UCSD-AML1 (cell line): Measurements from ENCODE around the gene PLEKHA6.

Source experiments
- DNase-seq: peaks from one replicate; lab custom pipeline; 2025; ENCODE audit not compliant: unreplicated experiment; lab: John Stamatoyannopoulos, UW

PLEKHA6 gene

DNA sequence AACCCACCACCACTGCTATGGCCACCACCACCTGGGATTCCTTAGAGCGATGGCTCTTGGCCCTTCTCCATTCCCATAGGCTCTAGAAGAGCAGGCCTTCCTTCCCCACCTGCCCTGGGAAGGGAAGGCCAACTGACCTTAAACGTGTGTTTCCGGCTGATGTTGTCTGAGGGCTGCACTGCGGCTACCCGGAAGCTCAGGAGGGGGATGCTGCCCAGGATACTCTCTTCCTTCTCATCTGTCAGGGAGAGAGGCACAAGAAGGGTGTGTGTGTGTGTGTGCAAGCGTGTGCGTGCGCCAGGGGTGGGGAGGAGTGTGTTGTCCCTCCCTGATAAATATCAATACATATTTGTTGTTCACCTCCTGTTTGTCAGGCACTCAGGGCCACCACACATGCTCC is 94.9 kb downstream of the PLEKHA6 start:
- no peak for DNase-seq

DNA sequence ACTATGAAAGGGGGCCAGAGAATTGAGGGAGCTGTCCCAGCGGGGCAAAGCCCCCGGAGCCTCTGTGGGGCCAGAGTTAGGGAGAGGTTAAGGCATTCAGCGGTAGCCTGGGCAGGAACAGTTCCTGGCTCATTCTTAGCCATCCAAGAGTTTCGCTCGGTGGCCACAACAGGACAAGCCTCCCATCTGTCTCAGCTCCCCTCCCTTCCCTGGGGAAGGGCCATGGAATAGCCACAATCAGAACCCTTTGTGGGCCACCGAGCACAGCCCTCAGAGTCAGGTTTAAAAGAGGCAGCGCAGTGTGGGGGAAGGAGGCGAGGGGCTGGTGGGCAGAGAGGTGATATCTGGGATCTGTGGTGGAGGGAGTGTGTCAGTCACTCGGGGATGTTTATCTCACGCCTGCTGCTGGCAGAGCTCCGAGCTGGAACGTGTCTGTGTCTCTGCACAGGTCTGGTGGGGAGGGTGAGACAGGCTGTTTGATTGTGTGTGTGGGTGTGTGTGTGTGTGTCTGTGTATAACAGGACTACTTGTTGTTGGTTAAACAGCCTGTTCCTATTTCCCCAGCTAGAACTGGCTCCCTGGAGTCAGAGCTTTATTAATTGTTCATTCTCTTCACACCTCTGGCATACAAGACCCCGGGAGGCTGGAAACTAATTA is 96.3 kb downstream of the PLEKHA6 start:
- DNase-seq = no peak

DNA sequence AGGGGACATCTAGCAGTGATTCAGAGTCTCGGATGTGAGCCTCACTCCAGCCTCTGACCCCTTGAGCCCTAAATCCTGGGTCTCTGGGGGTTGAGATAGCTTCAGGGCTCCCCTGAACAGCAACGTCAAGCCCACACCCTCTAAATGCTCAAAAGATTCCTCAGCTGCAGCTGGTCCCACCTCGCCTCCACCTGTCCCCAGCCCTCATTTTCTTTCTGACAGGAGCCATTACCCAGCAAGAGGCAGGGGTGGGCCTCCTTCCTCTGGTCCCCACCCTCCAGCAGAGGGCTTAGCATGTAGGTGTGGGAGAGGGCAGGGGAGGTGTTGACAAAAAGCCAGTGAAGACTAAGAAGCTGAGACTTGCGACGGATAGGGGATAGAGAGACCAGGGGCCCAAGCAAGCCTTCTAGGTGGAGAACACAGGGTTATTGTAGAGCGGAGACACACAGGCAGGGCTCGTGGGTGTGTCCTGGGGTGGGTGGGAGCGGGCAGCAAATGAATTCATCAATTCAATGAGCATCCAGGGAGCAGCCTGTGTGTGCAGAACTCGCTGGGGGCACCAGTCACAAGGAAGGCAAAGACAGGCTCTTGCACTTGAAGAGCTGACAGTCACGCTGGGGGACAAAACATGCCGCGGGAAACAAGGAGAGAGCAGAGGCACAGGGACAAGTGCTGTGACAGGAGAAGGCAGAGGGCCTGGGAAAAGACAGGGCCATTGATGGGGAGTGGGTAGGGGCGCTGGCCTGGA is 97.0 kb downstream of the PLEKHA6 start:
- no peak for DNase-seq

DNA sequence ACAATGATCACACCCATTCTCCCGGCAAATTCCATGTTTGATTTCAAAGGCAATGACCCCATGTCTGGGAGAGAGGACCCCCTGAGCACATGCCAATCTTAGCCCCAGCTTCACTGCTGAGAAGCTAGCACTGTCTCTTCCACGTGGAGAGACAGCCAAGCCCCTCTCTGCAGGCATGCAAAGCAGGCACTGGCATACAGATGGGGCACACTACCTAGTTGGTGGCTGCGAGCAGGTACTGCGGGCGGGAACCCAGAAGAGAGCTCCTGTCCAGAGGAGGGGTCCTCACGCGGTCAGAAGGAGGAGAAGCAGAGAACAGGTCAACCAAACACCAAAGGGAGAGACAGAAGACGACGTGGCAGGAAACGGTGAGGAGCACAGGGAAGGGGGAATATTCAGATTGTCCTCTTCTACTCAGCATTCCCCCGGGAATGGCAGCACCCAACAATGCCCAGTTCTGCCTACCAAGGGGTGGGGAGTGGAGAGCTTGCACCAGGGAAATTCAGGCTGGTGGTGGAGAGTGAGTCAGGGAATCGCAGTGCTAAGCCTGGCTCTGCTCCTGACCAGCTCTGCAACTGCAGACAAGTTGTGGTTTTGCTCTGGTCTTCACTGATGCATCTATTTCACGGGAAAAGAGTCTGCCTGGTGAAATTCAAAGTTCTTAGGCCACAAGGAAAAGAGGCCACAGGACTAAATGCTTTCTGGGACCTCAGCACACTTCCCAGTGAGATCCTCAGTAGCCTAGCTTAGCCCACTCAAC is 97.8 kb downstream of the PLEKHA6 start:
- DNase-seq = no peak

DNA sequence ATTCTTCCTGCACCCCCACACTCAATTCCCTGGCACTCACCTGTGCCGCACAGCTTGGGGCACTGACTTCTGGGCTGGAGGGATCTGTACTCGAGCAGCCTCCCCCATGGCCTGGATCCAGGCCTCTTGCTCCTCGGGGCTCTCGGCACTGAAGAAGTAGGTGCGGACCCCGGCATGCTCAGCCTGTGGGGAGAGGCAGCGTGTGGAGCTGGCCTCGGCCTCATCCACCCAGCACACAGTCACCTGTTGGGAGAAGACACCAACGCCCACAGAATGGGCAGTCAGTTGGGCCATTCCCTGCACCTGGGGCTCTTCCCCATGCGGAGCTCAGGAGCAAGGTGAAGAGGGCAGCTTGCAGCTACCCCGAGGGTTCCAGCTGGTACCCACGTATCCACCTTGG is 98.5 kb downstream of the PLEKHA6 start:
- DNase-seq = no peak

DNA sequence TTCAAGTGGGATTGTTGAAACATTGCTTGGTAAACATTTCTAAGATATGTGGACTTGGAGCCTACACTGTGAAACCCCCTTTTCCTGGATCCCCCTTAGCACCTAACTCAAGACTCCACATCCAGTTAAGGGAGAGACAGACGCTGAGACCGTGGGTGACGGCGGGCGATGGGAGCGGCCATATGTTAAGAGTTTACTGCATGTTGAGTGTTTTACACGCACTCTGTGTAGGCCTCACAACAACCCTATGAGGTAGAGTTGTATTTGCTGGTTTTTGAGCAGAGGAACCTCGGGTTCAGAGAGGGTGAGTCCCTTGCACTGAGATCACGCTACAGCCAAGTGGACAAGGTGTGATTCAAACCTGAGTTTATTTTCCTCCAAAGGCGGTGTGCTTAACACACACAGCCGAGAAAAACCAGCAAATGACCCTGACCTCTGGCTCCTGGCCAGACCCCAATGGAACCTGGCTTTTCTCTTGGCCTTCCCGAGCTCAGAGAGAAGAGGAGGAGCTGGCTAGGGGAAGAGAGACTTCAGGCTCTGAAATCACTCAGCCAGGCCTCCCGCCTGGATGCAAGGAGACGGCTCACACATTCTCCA is 99.0 kb downstream of the PLEKHA6 start:
- no peak for DNase-seq

DNA sequence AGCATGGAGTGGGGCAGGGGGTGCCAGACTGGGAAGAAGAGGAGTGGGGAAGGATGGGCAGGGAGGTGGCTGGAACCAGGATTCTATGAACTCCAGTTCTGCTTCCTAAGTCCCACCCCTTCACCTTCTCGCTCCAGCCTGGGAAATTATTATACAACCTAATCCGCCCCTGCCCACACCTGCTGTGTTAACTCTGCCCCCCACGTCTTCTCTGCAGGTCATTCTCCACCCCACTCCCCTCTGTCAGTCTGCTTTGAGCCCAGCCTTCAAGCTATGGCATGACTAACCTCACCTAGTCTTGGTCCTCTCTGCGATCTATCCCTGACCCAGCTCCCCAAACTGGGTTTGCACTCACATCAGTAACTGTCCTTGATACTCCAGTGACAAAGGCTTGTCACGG is 99.9 kb downstream of the PLEKHA6 start:
- DNase-seq = no peak

DNA sequence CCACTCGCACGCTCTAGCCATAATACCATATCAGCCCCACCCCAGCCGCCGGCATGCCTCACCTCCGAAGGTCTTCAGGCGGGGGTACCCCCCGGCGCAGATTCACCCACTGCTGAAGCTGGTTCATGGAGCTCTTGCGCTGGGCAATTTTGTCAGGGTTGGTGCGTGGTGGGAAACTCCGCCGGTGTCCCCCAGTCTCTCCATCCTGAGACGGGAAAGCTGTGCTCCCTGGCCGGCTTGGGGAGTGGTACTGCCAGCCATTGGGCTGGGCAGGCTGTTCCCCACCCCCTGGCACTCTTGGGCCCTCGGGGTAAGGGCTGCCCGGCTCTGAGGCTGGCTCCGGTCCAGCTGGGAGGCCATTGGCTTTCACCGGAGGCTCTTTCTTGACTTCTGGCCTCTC is 100.5 kb downstream of the PLEKHA6 start:
- no peak for DNase-seq

DNA sequence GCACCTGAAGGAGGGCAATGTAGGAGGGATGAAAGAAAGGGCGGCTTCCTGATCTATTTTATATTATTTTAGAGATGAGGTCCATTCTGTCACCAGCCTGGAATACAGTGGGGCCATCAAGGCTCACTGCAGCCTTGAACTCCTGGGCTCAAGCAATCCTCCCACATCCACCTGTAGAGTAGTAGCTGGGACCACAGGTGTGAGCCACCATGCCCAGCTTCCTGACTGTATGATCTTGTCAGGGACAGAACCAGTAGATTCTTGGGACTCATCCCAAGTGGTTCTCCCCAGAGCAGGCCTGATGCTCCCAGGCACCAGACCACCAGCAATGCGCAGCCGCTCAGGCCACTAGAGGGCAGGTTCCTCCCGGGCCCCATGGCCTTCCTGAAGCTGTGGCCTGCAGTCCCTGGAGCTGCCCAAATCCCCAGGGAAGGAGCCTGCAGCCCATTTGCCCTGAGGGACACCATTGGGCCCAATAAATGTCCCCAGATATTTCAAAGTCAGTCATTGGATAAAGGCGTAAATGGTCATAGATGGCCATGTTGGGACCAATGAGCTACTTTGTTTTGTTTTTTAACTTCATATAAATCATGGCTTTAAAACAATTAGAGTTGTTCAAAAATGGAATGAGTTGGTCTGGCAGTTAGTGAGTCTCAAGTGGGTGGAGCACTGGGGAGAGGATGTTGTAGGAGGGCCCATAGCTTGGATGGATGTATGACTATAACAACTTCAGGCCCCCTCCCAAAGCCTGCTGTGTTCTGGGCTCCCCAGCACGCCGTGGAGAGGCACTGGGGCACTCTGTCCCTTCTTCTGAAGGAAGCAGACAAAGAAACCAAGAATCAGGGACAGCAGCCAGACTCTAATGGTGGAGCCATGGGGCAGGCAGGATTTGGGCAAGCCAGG is 101.3 kb downstream of the PLEKHA6 start:
- peak; percentile 72 for DNase-seq

DNA sequence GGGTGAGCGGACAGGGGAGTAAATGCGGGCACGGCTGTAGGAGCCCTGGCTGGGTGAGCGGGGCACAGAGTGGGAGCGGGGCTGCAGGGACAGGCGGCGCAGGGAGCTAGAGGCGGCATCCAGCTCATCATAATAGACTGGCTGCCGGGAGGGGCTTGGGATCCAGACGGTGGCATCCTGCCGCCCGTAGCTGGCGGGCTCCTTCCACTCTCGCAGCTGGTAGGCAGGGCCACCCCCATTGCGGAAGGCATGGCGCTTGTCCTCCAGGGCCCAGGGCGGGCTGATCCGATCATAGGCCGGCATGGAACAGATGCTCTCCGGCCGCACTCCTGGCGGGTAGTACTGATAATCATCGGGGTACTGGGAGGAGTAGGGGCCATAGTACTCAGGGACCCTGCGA is 102.3 kb downstream of the PLEKHA6 start:
- no peak for DNase-seq

DNA sequence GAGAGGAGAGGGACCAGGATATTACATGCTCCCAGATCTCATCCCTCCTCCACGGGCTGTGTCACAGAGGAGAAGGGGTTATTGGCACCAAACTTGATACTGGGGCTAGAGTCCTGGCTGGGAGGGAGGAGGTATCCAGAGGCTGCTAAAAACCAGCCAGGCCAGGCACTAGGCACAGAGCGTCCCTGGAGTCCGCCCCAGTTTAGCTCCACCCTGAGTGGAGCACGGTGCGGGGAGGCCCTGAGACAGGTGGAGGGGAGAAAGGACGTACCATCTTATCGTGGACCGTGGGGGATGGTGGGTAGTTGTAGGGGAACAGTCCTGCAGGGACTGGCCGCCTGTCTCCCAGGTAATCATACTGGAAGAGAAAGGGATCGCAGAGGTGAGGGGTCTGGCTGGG is 103.2 kb downstream of the PLEKHA6 start:
- DNase-seq = no peak

DNA sequence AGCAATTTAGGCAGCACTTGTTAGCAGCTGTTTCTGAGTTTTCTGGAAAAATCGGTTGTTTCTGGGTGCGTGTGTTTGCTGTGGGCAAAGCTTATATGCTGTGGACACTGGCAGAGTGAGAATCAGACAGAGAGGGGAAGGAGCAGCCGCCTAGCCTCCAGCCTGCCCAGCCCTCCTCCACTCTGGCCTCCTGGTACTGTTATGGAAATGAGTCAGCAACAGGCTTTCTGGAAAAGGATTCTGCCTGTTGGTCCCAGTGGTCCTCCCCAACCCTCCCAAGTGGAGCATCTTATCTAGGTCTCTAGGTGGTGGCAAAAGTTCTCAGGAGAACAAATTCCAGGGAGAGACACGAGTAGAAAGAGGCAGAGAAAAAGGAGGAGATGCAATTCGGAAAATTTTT is 103.8 kb downstream of the PLEKHA6 start:
- no peak for DNase-seq

DNA sequence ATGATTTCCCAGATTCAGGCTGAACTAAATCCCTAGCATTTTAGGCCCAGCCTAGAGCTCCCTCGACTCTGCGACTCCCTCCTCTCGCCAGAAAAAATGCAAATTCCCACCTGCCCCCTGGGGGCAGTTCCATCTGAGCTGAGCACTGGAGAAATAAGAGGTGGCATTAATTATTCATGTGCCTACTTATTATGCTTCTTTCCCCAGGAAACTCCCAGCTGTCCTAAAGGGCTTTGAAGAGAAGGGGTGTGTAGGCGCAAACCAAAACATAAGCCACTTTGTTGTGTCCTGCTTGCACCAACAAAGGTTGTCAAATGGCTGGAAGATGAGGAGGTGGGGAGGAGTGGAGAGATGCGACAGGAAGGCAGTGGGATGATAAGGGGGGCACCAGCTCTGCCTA is 104.5 kb downstream of the PLEKHA6 start:
- no peak for DNase-seq

DNA sequence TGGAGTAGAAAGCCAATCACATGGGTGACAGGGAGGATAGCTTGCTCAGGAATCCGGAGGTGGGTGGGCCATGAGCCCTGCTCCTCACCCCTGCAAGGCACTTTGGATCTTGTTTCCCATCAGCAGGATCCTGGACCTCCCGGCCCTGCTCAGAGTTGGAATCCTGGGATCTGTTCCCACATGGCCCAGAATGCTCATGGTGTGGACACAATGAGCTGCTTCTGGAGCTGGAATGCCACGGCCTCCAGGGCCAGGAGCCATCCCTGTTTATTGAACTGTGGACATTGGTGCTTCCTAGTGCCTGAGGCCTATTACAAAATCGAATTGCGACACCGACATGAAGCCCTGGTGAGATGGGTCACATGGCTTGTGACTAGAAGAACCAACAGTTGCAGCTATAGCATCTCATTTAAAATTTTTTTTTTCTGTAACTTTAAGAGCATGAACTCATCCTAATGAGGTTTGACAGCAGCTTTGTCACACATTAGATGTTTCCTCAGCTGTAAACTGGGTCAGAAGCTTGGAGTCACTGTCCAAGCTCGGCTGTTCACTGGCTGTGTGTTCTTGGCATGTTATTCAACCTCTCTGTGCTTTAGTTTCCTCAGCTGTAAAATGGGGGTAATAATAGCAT is 105.6 kb downstream of the PLEKHA6 start:
- DNase-seq = no peak

DNA sequence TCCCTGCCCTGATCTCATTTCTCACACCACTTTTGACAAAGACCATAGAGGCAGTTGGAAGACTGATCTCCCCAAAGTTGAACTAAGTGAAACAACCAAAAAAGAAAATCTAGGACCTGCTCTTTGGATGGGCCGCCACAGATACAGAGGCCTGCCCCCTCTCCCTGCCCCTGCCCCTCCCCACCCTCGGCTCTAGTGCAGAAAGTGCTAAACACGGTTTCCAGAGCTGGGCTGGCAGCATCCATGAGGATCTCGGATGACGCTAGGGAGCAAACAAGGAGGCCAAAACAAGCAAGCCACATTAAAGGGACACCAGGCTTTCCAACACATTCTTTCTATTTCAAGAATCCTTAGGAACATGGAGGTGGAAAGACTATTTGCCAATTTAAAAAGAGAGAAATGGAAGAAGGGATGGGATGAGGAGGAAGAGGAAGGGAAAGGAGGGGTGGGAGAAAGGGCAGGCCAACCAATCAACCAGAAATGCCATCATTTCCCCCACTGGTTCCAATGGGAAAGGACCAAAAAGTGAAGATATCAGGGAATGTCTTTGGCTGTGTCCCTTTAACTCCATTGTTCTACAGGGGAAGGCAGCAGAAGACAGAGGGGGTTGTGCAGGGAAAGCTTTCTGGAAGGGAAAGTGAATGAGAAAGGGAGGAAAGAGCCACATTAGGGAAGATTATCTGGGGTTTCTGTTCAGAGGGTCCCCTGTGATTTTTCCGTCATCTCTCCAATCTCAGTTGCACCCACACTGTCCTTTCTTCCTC is 107.6 kb downstream of the PLEKHA6 start:
- no peak for DNase-seq

DNA sequence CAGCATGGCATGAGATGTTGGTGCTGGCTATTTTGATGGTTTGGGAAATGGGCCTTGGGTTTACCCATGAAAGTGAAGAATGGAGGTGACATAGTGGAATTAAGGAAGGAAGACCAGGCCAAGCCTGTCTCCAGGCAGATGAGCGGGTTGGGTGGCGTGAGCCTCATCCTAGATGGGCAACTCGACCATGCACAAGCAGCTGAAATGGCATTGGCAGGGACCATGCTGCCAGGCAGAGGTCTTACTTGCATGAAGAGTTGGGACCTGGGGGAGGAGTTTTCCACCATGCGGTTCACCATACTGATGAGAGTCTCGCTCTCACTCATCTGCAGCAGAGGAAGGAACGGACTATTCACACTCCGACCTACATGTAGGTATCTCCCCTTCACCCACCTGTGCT is 108.4 kb downstream of the PLEKHA6 start:
- no peak for DNase-seq

DNA sequence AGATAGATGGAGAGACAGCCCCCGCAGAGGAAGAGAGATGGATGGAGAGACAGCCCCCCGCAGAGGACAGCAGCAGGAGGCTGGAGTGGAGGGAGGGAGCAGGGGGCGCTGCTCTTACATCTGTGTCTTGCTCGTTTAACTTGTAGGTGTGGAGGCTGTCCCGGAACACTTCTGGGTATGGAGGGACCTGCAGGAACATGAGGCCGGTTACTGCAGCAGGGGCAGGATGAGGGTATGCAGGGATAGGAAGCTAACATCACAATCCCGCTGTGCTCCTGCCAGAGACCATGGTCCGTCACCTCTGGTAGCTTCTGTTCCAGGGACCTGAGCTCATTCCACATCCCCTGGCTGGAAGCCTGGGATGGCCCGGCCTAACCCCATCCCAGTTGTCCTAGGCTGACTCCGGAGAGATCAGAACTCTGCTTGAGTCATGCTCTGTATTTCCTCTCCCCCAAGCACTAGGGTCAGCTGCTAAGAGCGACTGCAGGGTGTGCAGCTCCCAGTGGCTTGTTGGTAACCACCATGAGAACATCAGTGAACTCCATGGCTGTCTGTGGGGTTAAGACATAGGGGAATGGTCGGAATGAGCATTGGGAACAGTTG is 109.2 kb downstream of the PLEKHA6 start:
- DNase-seq = no peak

DNA sequence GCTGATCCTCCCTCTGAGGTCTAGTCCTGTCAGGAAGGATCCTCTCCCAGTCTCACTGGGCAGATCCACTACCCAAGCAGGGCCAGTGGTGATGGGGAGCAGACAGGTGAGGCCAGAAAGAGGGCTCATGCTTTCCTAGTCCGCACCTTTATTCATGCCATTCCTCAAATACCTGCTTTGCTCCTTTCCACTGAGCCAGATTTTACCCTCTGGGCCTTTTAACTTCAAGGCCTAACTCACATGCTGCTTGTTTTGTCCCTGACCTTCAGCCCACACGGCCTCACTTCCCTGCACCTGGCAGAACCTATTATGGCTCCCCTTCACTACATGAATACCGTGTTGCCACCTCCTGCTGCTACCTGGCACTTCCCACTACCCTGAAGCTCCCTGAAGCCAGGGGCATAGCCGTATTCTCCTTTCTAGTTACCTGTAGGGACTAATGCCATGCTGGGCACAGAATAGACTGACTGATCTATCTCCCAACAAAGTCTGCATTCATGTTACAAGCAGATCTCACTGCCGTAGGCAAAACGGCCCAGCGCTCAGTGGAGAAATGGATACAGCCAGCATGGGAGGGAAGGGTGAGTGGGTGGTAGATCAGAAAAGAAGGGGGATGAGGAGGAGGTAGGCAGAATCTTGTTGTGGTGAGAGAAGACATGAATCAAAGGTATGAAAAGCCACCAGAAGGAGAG is 109.8 kb downstream of the PLEKHA6 start:
- no peak for DNase-seq

DNA sequence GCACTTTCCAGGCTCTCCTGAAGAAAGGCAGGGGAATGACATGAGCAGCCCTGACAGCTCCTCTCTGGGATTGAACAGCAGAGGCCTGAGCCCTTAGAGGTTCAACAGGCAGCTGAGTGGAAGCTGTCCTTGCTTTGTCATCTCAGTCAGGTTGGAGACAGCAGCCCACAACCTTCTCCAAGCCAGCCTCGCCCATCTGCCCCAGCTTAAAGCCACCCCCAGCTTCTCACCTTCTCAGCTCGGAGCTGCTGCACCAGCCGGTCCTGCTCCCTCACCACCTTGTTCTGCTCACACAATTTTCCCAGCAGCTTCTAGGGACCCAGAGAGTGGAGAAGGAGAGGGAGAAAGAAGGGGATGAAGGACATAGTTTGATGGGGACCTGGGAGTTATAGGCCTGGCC is 110.8 kb downstream of the PLEKHA6 start:
- no peak for DNase-seq
